Endothelial cell of umbilical vein (primary cell): ENCODE measurements around the gene NUP62.

Source experiments
- EZH2 ChIP-seq: IDR thresholded peaks from 2 replicates; pipeline ENCODE4 v1.6.1; 2012; ENCODE audit warnings: borderline replicate concordance, low read depth, mild to moderate bottlenecking, moderate library complexity, low read length, inconsistent platforms; ENCODE audit not compliant: severe bottlenecking
- TF ChIP-seq, protein P1 (sequence below), 2 donors: IDR thresholded peaks; 1 replicate in 1 of 2; 2 replicates in 1 of 2; pipeline ENCODE4 v1.5.1; 2011; ENCODE audit warnings: low read length in 2 of 2, mild to moderate bottlenecking in 2 of 2, moderate library complexity in 2 of 2, control low read depth in 1 of 2, inconsistent platforms in 1 of 2, low read depth in 1 of 2; ENCODE audit not compliant: insufficient read depth in 1 of 2; ENCODE audit errors: extremely low read depth in 1 of 2

DNA sequence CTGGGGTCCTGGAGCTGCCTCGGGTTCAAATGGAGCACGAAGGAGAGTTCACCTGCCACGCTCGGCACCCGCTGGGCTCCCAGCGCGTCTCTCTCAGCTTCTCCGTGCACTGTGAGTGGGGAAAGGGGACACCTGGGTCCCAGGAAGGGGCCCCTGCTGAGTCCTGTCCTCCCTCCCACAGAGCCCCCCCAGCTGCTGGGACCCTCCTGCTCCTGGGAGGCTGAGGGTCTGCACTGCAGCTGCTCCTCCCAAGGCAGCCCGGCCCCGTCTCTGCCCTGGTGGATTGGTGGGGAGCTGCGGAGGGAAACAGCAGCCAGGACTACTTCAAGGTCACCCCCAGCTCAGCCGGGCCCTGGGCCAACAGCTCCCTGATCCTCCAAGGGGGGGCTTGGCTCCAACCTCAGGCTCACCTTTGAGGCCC, 42.7 kb upstream of the NUP62 start:
- TF ChIP-seq, protein P1, sequence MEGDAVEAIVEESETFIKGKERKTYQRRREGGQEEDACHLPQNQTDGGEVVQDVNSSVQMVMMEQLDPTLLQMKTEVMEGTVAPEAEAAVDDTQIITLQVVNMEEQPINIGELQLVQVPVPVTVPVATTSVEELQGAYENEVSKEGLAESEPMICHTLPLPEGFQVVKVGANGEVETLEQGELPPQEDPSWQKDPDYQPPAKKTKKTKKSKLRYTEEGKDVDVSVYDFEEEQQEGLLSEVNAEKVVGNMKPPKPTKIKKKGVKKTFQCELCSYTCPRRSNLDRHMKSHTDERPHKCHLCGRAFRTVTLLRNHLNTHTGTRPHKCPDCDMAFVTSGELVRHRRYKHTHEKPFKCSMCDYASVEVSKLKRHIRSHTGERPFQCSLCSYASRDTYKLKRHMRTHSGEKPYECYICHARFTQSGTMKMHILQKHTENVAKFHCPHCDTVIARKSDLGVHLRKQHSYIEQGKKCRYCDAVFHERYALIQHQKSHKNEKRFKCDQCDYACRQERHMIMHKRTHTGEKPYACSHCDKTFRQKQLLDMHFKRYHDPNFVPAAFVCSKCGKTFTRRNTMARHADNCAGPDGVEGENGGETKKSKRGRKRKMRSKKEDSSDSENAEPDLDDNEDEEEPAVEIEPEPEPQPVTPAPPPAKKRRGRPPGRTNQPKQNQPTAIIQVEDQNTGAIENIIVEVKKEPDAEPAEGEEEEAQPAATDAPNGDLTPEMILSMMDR (IDR thresholded peaks at IDR 0.05; ENCODE audit: extremely low read depth in 1 of 2, insufficient read depth in 1 of 2, low read depth in 1 of 2, low read length in 2 of 2): no peak
- no peak for TF ChIP-seq EZH2
